Fibroblast of skin of right quadriceps (primary cell): Measurements from ENCODE around the gene SPTLC1.
A peak's percentile ranks its signal among the peaks of the same experiment; 100 is the strongest.
"Not testable (repeated sequence)": the region's sequence is repeated elsewhere in the genome, so short reads cannot be mapped to it uniquely, and the experiment has no call there.

Source experiments
- DNase-seq: peaks from one replicate; pipeline ENCODE4 v3.0.0-alpha.2; 2013

The SPTLC1 gene

GRCh38 chr9:92140074-92140753 is 25.0 kb upstream of the SPTLC1 start:
- peak; percentile 56 for DNase-seq

GRCh38 chr9:92138960-92139540 is 23.8 kb upstream of the SPTLC1 start:
- DNase-seq = not testable (repeated sequence)

GRCh38 chr9:92138157-92138959 is 23.1 kb upstream of the SPTLC1 start:
- DNase-seq = peak; percentile 50

GRCh38 chr9:92136184-92136858 is 21.1 kb upstream of the SPTLC1 start:
- no peak for DNase-seq

- no peak for DNase-seq
Measured at GRCh38 chr9:92135576-92135975, 20.4 kb upstream of the SPTLC1 start.

GRCh38 chr9:92133949-92134604 is 18.9 kb upstream of the SPTLC1 start:
- DNase-seq = peak; percentile 72

GRCh38 chr9:92132913-92133312 is 17.7 kb upstream of the SPTLC1 start:
- not testable (repeated sequence) for DNase-seq

GRCh38 chr9:92132501-92132900 is 17.3 kb upstream of the SPTLC1 start:
- DNase-seq = no peak

GRCh38 chr9:92122800-92123199 is 7.6 kb upstream of the SPTLC1 start:
- no peak for DNase-seq

- no peak for DNase-seq
Measured at GRCh38 chr9:92122061-92122460, 6.8 kb upstream of the SPTLC1 start.

- DNase-seq = no peak
Measured at GRCh38 chr9:92121265-92121664, 6.1 kb upstream of the SPTLC1 start.

- DNase-seq = no peak
Measured at GRCh38 chr9:92120138-92120537, 4.9 kb upstream of the SPTLC1 start.

GRCh38 chr9:92119586-92119985 is 4.4 kb upstream of the SPTLC1 start:
- DNase-seq = no peak

GRCh38 chr9:92108122-92108521 is 7.1 kb downstream of the SPTLC1 start:
- no peak for DNase-seq

- DNase-seq = not testable (repeated sequence)
Measured at GRCh38 chr9:92105446-92106225, 9.6 kb downstream of the SPTLC1 start.

GRCh38 chr9:92103601-92104000 is 11.6 kb downstream of the SPTLC1 start:
- not testable (repeated sequence) for DNase-seq

- DNase-seq = peak; percentile 80
Measured at GRCh38 chr9:92100237-92100911, 14.8 kb downstream of the SPTLC1 start.

GRCh38 chr9:92098638-92099037 is 16.6 kb downstream of the SPTLC1 start:
- no peak for DNase-seq

- DNase-seq = peak; percentile 51
Measured at GRCh38 chr9:92097997-92098482, 17.2 kb downstream of the SPTLC1 start.

GRCh38 chr9:92095236-92095635 is 20.0 kb downstream of the SPTLC1 start:
- no peak for DNase-seq

GRCh38 chr9:92094655-92095054 is 20.6 kb downstream of the SPTLC1 start:
- peak; percentile 22 for DNase-seq
